ENCODE measurements around the gene PIK3CA.
"Not testable (repeated sequence)": the region's sequence is repeated elsewhere in the genome, so short reads cannot be mapped to it uniquely, and the experiment has no call there.

GRCh38 chr3:179115444-179115843, 32.7 kb upstream of the PIK3CA start:
- not testable (repeated sequence) for TF ChIP-seq CTCF (IDR thresholded peaks at IDR 0.05); POLR2A (IDR thresholded peaks at IDR 0.05; ENCODE audit: low read depth)
